GM10248 (cell line): ENCODE measurements around the gene OPRD1.
A peak's percentile ranks its signal among the peaks of the same experiment; 100 is the strongest.
"Not testable (repeated sequence)": the region's sequence is repeated elsewhere in the genome, so short reads cannot be mapped to it uniquely, and the experiment has no call there.

Experiments used
- CTCF ChIA-PET: fragments of 300-600 bp; sonication (Branson Sonifier 250); formaldehyde crosslinking; extraction: SDS; loops from one replicate; lab custom pipeline; 2021; ENCODE audit warnings: antibody characterized with exemption; lab: Yijun Ruan, JAX
- POLR2A ChIA-PET: fragments of 350-650 bp; sonication (Branson Sonifier 250); formaldehyde crosslinking; extraction: SDS; loops from one replicate; lab custom pipeline; 2020; ENCODE audit warnings: antibody characterized with exemption; lab: Yijun Ruan, JAX
- DNase-seq: peaks from one replicate; pipeline ENCODE4 v3.0.0; 2012; ENCODE audit errors: extremely low spot score
- CTCF ChIP-seq: IDR thresholded peaks from 2 replicates; pipeline ENCODE4 v1.5.1; 2012; ENCODE audit warnings: mild to moderate bottlenecking, low read depth; ENCODE audit errors: extremely low read depth, missing control alignments, control extremely low read depth

OPRD1 gene

GRCh38 chr1:28871631-28872401 lies 59.8 kb downstream of the OPRD1 start:
- POLR2A ChIA-PET, result no interaction called here

GRCh38 chr1:28875134-28875533 lies 63.2 kb downstream of the OPRD1 start:
- DNase-seq, POLR2A ChIA-PET: not testable (repeated sequence)
- CTCF ChIA-PET, result interaction anchor here (1.0 to 8.1 kb wide), 10 partner anchors 7 to 468 kb away, joined by 6 to 136 read pairs (median 34); partner anchors contain the start of gene SRSF4

More at GRCh38 chr1:28871631-28872401, 59.8 kb downstream of the OPRD1 start:
- CTCF ChIA-PET, result interaction anchor here (1.6 to 3.8 kb wide), 2 partner anchors 9 to 512 kb away, joined by 4 to 18 read pairs; no protein-coding TSS in a partner anchor
- no peak for DNase-seq
- TF ChIP-seq CTCF, result no peak

GRCh38 chr1:28877132-28877781 lies 65.3 kb downstream of the OPRD1 start:
- POLR2A ChIA-PET, result interaction anchor here (0.7 to 1.5 kb wide), 2 partner anchors 229 to 296 kb away, joined by 4 to 6 read pairs; partner anchors contain the start of gene RNU11
- peak; percentile 79 for DNase-seq
- CTCF ChIA-PET, result interaction anchor here (0.7 to 8.1 kb wide), 107 partner anchors 7 to 1207 kb away, joined by 3 to 136 read pairs (median 5); partner anchors contain the start of genes RNU11, SRSF4, TMEM200B and YTHDF2
- peak; percentile 86 for TF ChIP-seq CTCF

- TF ChIP-seq CTCF, result no peak
- ChIA-PET CTCF (interaction anchor here (0.9 to 8.1 kb wide), 13 partner anchors 11 to 519 kb away, joined by 3 to 136 read pairs (median 10); no protein-coding TSS in a partner anchor), POLR2A (no interaction called here)
- no peak for DNase-seq
Measured at GRCh38 chr1:28878796-28879195, 66.8 kb downstream of the OPRD1 start.

- ChIA-PET POLR2A (interaction anchor here (0.6 kb wide), 1 partner anchor 805 kb away, joined by 3 read pairs; no protein-coding TSS in a partner anchor), CTCF (interaction anchor here (0.5 to 6.2 kb wide), 58 partner anchors 8 to 1834 kb away, joined by 3 to 253 read pairs (median 4); partner anchors contain the start of genes EPB41, SRSF4 and TMEM200B)
- peak; percentile 95 for TF ChIP-seq CTCF
- peak; percentile 75 for DNase-seq
Measured at GRCh38 chr1:28882009-28882628, 70.1 kb downstream of the OPRD1 start.

- TF ChIP-seq CTCF, result no peak
- POLR2A ChIA-PET, result no interaction called here
- DNase-seq, result no peak
- CTCF ChIA-PET, result interaction anchor here (2.0 to 6.2 kb wide), 6 partner anchors 31 to 320 kb away, joined by 6 to 253 read pairs (median 10); partner anchors contain the start of genes EPB41 and TMEM200B
Measured at GRCh38 chr1:28883242-28883616, 71.3 kb downstream of the OPRD1 start.
